ENCODE results near the gene SNAPC2. TPM values are rescaled to one million over a fixed set of nuclear protein-coding genes. Genes with fewer than 3 reads are reported as not detected.
A peak's percentile ranks its signal among the peaks of the same experiment; 100 is the strongest.

Gene SNAPC2
- total and polyA plus RNA-seq, 2 of the 13 experiments (the other 11 are each of a cell fraction or from before 2014, with no cell fraction given): 10.2 to 12.7 TPM

GRCh38 chr19:7933828-7934725 is 13.9 kb downstream of the SNAPC2 start:
- Histone ChIP-seq H3K36me3 (replicated peaks in 1 of 2; ENCODE audit: control insufficient read depth in 1 of 2, insufficient read depth in 2 of 2, low read length in 2 of 2) (peaks cover 38 to 77% of the 10 kb centered on the region in 2 experiments; a peak in 4 of 5 replicates), H2AFZ (ENCODE audit: low read length) (no peak overlapping the region), H3K9me3 (ENCODE audit: low read length) (no peaks in the 10 kb centered on the region), H3K27ac (ENCODE audit: extremely low read length, insufficient read depth, low read length) (no peak overlapping the region), H4K20me1 (ENCODE audit: insufficient read depth, low read length) (0 out of 2 replicates have a peak, but pooled peaks cover 1% of the 10 kb centered on the region), H3K4me3 (replicated peaks in 1 of 3; ENCODE audit: insufficient read depth in 1 of 3, low read depth in 2 of 3, low read length in 3 of 3) (no peak overlapping the region), H3K9ac (ENCODE audit: insufficient read depth, low read depth, low read length) (no peak overlapping the region), H3K27me3 (ENCODE audit: control insufficient read depth in 1 of 2, insufficient read depth in 2 of 2, low read length in 2 of 2) (no peaks in the 10 kb centered on the region), H3K4me1 (ENCODE audit: insufficient read depth, low read length) (no peaks in the 10 kb centered on the region), H3K79me2 (ENCODE audit: insufficient read depth, low read length) (no peaks in the 10 kb centered on the region), H3K4me2 (ENCODE audit: low read depth, low read length) (no peak overlapping the region)
- in situ Hi-C loops (cut with HindIII; ENCODE audit: extremely low pct_ligation_motif_present, low pct_unique_long_range_greater_than_20kb) (no loop called here), intact Hi-C loops (cut with micrococcal nuclease; ENCODE audit: unreplicated experiment) (no loop called here)
- no TSS peak for BruUV-seq (replicated peaks)
- CTCF ChIA-PET (ENCODE audit: low intra/inter-chr PET ratio, low total read pairs): no interaction called here
- POLR2A ChIA-PET: interaction anchor here (1.8 kb wide), 1 partner anchor 10 kb away, joined by 12 read pairs; the partner anchor contains the start of gene TIMM44
- ATAC-seq: no peak
- DNase-seq (ENCODE audit: low spot score): no peak
- peak; percentile 70 for TF ChIP-seq RBFOX2 (IDR thresholded peaks at IDR 0.05; ENCODE audit: low read depth, low read length)
- TF ChIP-seq ZZZ3 (CRISPR knock-in tag; IDR thresholded peaks at IDR 0.05; ENCODE audit: borderline replicate concordance): no peak
- TF ChIP-seq ZNF761 (CRISPR knock-in tag; conservative IDR thresholded peaks at IDR 0.05): no peak
- FAIRE-seq: no peak
- WGBS (ENCODE audit: low lambda C conversion rate): 96% methylated on average over 39 of the region's 55 CpGs

GRCh38 chr19:7934766-7935165 is 14.6 kb downstream of the SNAPC2 start:
- TF ChIP-seq REST (IDR thresholded peaks at IDR 0.05; ENCODE audit: borderline replicate concordance in 1 of 2, low read depth in 1 of 2, low read length in 2 of 2): no peak
- no peak for TF ChIP-seq NBN (conservative IDR thresholded peaks at IDR 0.05)
- no peak for TF ChIP-seq KLF13 (CRISPR knock-in tag; IDR thresholded peaks at IDR 0.05)
- TF ChIP-seq DPF2 (CRISPR knock-in tag; IDR thresholded peaks at IDR 0.05; ENCODE audit: borderline replicate concordance, low read depth): no peak
- TF ChIP-seq ZBTB37 (CRISPR knock-in tag; IDR thresholded peaks at IDR 0.05): no peak
- POLR2A ChIA-PET: interaction anchor here (1.8 kb wide), 1 partner anchor 9 kb away, joined by 12 read pairs; the partner anchor contains the start of gene TIMM44
- no TSS peak for BruUV-seq (replicated peaks)

More at GRCh38 chr19:7934766-7935165, 14.6 kb downstream of the SNAPC2 start:
- no peak for FAIRE-seq
- 96% methylated on average over 21 of the region's 21 CpGs for WGBS (ENCODE audit: low lambda C conversion rate)
- H3K9me3 ChIP-seq (ENCODE audit: low read length): no peaks in the 10 kb centered on the region
- H4K20me1 ChIP-seq (ENCODE audit: insufficient read depth, low read length): 0 out of 2 replicates have a peak, but pooled peaks cover 2% of the 10 kb centered on the region
- no peak overlapping the region for H3K27ac ChIP-seq (ENCODE audit: extremely low read length, insufficient read depth, low read length)
- no peaks in the 10 kb centered on the region for H3K27me3 ChIP-seq (ENCODE audit: control insufficient read depth in 1 of 2, insufficient read depth in 2 of 2, low read length in 2 of 2)
- H3K9ac ChIP-seq (ENCODE audit: insufficient read depth, low read depth, low read length): no peak overlapping the region
- in situ Hi-C loops (cut with HindIII; ENCODE audit: extremely low pct_ligation_motif_present, low pct_unique_long_range_greater_than_20kb) (no loop called here), intact Hi-C loops (cut with micrococcal nuclease; ENCODE audit: unreplicated experiment) (no loop called here)
- ATAC-seq: no peak
- no peaks in the 10 kb centered on the region for H3K79me2 ChIP-seq (ENCODE audit: insufficient read depth, low read length)
- H3K4me2 ChIP-seq (ENCODE audit: low read depth, low read length): no peak overlapping the region
- H3K4me3 ChIP-seq (replicated peaks in 1 of 3; ENCODE audit: insufficient read depth in 1 of 3, low read depth in 2 of 3, low read length in 3 of 3): no peak overlapping the region
- no peaks in the 10 kb centered on the region for H3K4me1 ChIP-seq (ENCODE audit: insufficient read depth, low read length)
- CTCF ChIA-PET (ENCODE audit: low intra/inter-chr PET ratio, low total read pairs): no interaction called here
- H2AFZ ChIP-seq (ENCODE audit: low read length): no peak overlapping the region
- H3K36me3 ChIP-seq (replicated peaks in 1 of 2; ENCODE audit: control insufficient read depth in 1 of 2, insufficient read depth in 2 of 2, low read length in 2 of 2): peaks cover 37 to 80% of the 10 kb centered on the region in 2 experiments; a peak in 4 of 5 replicates
- no peak for DNase-seq (ENCODE audit: low spot score)
